ENCODE results near the gene ADRM1.

DNA sequence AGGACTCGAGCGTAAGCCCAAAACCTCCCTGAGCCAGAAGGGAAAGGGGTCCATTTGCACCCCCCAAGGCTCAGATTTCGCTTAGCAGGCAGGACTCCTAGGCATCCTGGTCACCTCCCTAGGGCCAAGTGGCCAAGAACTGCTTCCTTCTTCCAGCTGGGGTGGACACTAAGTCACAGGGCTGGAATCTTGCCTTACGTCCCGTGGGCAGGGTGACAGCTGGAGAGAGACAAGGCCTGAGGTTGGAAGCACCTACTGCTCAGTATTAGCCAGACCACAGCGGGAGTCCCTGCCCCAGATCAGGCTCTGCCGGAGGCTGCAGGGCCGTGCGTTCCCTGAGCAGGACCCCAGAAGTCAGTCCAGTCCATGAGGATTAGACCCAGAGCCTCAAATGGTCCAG is 44.6 kb downstream of the ADRM1 start:
- TF ChIP-seq, protein P1, sequence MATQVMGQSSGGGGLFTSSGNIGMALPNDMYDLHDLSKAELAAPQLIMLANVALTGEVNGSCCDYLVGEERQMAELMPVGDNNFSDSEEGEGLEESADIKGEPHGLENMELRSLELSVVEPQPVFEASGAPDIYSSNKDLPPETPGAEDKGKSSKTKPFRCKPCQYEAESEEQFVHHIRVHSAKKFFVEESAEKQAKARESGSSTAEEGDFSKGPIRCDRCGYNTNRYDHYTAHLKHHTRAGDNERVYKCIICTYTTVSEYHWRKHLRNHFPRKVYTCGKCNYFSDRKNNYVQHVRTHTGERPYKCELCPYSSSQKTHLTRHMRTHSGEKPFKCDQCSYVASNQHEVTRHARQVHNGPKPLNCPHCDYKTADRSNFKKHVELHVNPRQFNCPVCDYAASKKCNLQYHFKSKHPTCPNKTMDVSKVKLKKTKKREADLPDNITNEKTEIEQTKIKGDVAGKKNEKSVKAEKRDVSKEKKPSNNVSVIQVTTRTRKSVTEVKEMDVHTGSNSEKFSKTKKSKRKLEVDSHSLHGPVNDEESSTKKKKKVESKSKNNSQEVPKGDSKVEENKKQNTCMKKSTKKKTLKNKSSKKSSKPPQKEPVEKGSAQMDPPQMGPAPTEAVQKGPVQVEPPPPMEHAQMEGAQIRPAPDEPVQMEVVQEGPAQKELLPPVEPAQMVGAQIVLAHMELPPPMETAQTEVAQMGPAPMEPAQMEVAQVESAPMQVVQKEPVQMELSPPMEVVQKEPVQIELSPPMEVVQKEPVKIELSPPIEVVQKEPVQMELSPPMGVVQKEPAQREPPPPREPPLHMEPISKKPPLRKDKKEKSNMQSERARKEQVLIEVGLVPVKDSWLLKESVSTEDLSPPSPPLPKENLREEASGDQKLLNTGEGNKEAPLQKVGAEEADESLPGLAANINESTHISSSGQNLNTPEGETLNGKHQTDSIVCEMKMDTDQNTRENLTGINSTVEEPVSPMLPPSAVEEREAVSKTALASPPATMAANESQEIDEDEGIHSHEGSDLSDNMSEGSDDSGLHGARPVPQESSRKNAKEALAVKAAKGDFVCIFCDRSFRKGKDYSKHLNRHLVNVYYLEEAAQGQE (IDR thresholded peaks at IDR 0.05; ENCODE audit: low read depth), result no peak
- TF ChIP-seq RAD21 (IDR thresholded peaks at IDR 0.05; ENCODE audit: low read depth) (no peak), CREB1 (IDR thresholded peaks at IDR 0.05; ENCODE audit: low read depth) (no peak), EP300 (IDR thresholded peaks at IDR 0.05; ENCODE audit: borderline replicate concordance) (no peak), TAF1 (IDR thresholded peaks at IDR 0.05; ENCODE audit: low read depth) (no peak), YY1 (IDR thresholded peaks at IDR 0.05; ENCODE audit: low read depth) (no peak), EGR1 (IDR thresholded peaks at IDR 0.05) (no peak), TCF12 (IDR thresholded peaks at IDR 0.05; ENCODE audit: low read depth) (no peak)
- TF ChIP-seq, protein P2, sequence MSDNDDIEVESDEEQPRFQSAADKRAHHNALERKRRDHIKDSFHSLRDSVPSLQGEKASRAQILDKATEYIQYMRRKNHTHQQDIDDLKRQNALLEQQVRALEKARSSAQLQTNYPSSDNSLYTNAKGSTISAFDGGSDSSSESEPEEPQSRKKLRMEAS (IDR thresholded peaks at IDR 0.05), result no peak
